Naive thymus-derived CD8-positive, alpha-beta T cell (primary cell): Measurements from ENCODE around the gene OR9A2. TPM values are rescaled to one million over a fixed set of nuclear protein-coding genes. Genes with fewer than 3 reads are reported as not detected.

Experiments used
- ATAC-seq, 2 donors: fragments of 150-1000 bp; cut with Tn5 transposase in 1 of 2; sonication (Bioruptor Pico), chemical (Tn5 transposase) in 1 of 2; 1 replicate in 1 of 2; 2 replicates in 1 of 2; pipeline ENCODE4 v1.10.0; 2021; ENCODE audit warnings: mild to moderate bottlenecking in 2 of 2, moderate library complexity in 2 of 2
- POLR2A ChIA-PET: fragments of 350-600 bp; sonication (Branson Sonifier 250); formaldehyde crosslinking; loops from one replicate; lab custom pipeline; 2021; ENCODE audit warnings: antibody characterized with exemption; lab: Charles Lee
- DNase-seq, 10 donors: peaks; one replicate each; pipeline versions ENCODE4 v3.0.0 to v3.0.0-alpha.2; 2020 to 2022
- H3K27ac Mint-ChIP-seq, 10 donors: one replicate each; pipeline ENCODE4 v1.8.0; 2020 to 2022; ENCODE audit warnings: mild to moderate bottlenecking in 10 of 10, mixed read lengths in 10 of 10, moderate library complexity in 4 of 10, inconsistent platforms in 1 of 10
- H3K27me3 Mint-ChIP-seq, 5 donors: one replicate each; pipeline ENCODE4 v1.8.0; 2021 to 2022; ENCODE audit warnings: mixed read lengths in 5 of 5
- H3K36me3 Mint-ChIP-seq, 3 donors: one replicate each; pipeline ENCODE4 v1.8.0; 2020 to 2022; ENCODE audit warnings: mixed read lengths in 3 of 3, mild to moderate bottlenecking in 2 of 3, inconsistent platforms in 1 of 3
- H3K4me1 Mint-ChIP-seq, 4 donors: one replicate each; pipeline ENCODE4 v1.8.0; 2021 to 2022; ENCODE audit warnings: mixed read lengths in 4 of 4
- H3K4me3 Mint-ChIP-seq, 10 donors: one replicate each; pipeline ENCODE4 v1.8.0; 2020 to 2022; ENCODE audit warnings: mild to moderate bottlenecking in 10 of 10, mixed read lengths in 10 of 10, moderate library complexity in 6 of 10, inconsistent platforms in 1 of 10
- H3K9me3 Mint-ChIP-seq, 9 donors: one replicate each; pipeline ENCODE4 v1.8.0; 2020 to 2022; ENCODE audit warnings: mixed read lengths in 9 of 9, mild to moderate bottlenecking in 3 of 9, inconsistent platforms in 1 of 9, moderate library complexity in 1 of 9
- polyA plus RNA-seq, 3 donors: library from polyadenylated mRNA; unstranded; fragments of 300-500 nt; fragmentation: Illumina TruSeq; gene quantifications; one replicate each; pipeline ENCODE4 v1.2.3, GENCODE V29; 2021
- total RNA-seq, 8 experiments: library from RNA in 2 of 8; stranded (reverse) in 2 of 8; gene quantifications; one replicate each; pipeline ENCODE4 v1.2.3 and lab custom pipeline; 2021 to 2026

The OR9A2 gene, protein sequence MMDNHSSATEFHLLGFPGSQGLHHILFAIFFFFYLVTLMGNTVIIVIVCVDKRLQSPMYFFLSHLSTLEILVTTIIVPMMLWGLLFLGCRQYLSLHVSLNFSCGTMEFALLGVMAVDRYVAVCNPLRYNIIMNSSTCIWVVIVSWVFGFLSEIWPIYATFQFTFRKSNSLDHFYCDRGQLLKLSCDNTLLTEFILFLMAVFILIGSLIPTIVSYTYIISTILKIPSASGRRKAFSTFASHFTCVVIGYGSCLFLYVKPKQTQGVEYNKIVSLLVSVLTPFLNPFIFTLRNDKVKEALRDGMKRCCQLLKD
- under 1 TPM in 1 of 2 experiments, not detected in 1; 0.38 TPM for total RNA-seq
- not detected for polyA plus RNA-seq
- 0 to 0.07 (median 0) reads per million in 6 experiments for total RNA-seq (lab: John Stamatoyannopoulos, UW)

DNA sequence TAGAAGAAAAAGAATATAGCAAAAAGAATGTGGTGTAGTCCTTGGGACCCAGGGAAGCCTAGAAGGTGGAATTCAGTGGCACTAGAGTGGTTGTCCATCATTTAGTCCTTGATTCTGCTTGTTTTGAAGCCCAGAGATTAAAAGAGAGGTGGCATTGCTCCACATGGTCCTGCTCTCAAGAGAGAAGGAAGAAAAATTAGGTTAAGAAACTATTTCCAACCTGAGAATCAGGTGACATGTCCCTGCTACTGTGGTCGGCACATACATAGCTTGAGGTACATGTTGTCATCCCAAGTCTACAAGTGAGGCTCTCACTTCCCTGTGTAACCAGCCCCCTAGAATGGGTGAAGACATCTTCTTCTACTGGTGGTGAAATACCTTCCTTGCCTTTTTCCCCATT lies at the start of gene OR9A2:
TSS of gene OR9A2 (minus strand) at position 101 of the 400 bp plus-strand sequence. CDS start at position 101, 0 bp downstream.
- no peaks in the 10 kb centered on the region for H3K36me3 Mint-ChIP-seq
- POLR2A ChIA-PET: no interaction called here
- ATAC-seq: no peak
- no peak within 1 kb of the TSS for H3K27ac Mint-ChIP-seq
- peaks cover 0 to 2% (median under 1%) of the 10 kb centered on the region in 4 donors for H3K4me1 Mint-ChIP-seq
- peaks cover 6 to 18% (median 13%) of the 10 kb centered on the region in 5 donors for H3K27me3 Mint-ChIP-seq
- no peak for DNase-seq
- no peaks in the 10 kb centered on the region for H3K9me3 Mint-ChIP-seq
- H3K4me3 Mint-ChIP-seq: no peak within 1 kb of the TSS

DNA sequence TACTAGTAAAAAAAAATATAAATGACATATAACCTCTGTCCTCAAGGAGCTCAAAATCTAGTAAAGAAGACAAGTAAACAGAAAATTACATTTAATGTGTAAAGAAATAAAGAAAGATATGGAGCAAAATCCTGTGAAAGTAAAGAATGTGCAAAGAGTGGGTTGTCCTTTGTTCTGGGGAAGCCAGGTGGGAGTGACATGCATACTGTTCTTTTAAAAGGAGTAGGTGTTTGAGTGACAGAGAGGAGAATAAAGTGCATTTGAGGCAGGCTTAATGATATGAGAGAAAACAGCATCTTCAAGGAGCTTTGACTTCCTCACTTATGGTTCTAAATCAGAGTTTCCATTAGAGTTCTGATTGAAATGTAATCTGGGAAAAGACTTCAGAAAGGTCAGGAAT lies 47.2 kb upstream of the OR9A2 start:
- DNase-seq: no peak
- Mint-ChIP-seq H3K4me1 (no peaks in the 10 kb centered on the region), H3K27ac (no peak overlapping the region), H3K9me3 (peaks cover 0 to 9% (median 0%) of the 10 kb centered on the region in 9 donors), H3K36me3 (peaks cover 2 to 8% (median 7%) of the 10 kb centered on the region in 3 donors), H3K4me3 (no peak overlapping the region), H3K27me3 (peaks cover 7 to 37% (median 18%) of the 10 kb centered on the region in 5 donors)
- POLR2A ChIA-PET: no interaction called here
- no peak for ATAC-seq

DNA sequence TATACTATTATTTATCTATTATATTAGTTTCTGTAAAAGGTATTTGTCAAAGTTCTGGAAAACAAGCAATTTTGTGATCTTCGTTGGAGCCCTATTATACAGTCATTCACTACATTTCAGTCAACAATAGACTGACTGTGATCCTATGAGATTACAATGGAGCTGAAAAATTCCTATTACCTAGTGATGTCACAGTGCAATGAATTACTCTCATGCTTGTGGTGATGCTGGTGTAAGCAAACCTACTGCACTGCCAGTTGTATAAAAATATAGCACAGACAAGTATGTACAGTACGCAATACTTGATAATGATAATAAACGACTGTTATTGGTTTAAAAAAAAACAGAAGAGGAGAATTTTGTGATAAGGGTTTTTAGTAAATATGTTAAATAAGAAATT lies 46.6 kb upstream of the OR9A2 start:
- Mint-ChIP-seq H3K9me3 (peaks cover 0 to 7% (median 0%) of the 10 kb centered on the region in 9 donors), H3K36me3 (peaks cover 2 to 7% (median 2%) of the 10 kb centered on the region in 3 donors), H3K27me3 (peaks cover 7 to 37% (median 18%) of the 10 kb centered on the region in 5 donors), H3K4me1 (no peaks in the 10 kb centered on the region), H3K27ac (no peak overlapping the region), H3K4me3 (no peak overlapping the region)
- ATAC-seq (no peak), DNase-seq (no peak)
- POLR2A ChIA-PET: no interaction called here

DNA sequence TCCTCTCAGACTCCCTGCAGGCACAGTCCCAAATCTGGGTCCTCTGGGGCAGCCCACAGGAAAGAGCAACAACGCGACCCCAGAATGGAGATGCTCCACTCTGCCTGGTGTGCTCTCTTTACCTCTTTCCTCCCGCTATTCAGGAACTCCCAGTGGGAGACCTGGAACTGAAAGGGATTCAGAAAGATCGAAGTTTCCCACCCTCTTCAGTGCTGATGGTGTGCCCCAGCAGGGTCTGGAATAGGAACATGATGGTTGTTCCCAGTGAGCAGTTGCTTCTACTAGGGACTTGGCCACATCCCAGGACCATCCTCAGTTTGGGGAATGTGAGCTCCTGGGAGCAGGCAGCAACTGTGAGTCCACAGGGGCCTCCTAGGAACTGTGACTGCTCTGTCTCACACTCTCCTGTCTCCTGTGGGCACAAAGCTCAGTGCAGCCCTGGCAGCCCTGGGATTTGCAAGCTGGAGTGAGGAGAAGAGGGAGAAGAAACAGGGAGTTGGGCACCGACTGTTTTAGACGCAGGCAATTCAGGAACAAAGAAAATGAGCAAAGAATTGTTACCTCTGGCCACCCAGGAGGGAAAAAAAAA lies 43.1 kb upstream of the OR9A2 start:
- no peak overlapping the region for H3K4me3 Mint-ChIP-seq
- ATAC-seq (no peak), DNase-seq (no peak)
- peaks cover 4 to 26% (median 15%) of the 10 kb centered on the region in 5 donors for H3K27me3 Mint-ChIP-seq
- POLR2A ChIA-PET: no interaction called here
- no peak overlapping the region for H3K27ac Mint-ChIP-seq
- H3K36me3 Mint-ChIP-seq: no peaks in the 10 kb centered on the region
- peaks cover 0 to 2% (median 0%) of the 10 kb centered on the region in 9 donors for H3K9me3 Mint-ChIP-seq
- H3K4me1 Mint-ChIP-seq: no peaks in the 10 kb centered on the region

DNA sequence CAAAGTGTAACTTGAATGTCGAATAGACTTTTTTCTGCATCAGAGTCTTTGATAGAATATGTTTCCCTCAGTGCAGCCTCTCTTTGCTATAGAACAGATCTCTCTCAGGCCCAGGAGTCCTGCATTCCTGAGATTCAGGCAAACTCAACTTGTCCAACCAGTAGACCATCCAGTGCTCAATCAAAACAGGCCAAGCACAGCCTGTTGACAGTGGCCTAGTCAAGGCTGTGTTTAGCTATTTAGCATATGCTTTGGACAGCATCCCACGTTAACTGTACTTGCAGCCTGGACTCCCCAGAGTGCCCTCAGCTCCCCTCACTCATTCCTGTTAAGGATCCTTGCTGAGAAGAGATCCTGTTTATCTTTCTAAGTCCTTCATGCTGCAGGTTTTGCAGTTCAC lies 41.5 kb upstream of the OR9A2 start:
- Mint-ChIP-seq H3K4me1 (no peaks in the 10 kb centered on the region), H3K36me3 (no peaks in the 10 kb centered on the region), H3K9me3 (peaks cover 0 to 2% (median 0%) of the 10 kb centered on the region in 9 donors), H3K27me3 (peaks cover 2 to 17% (median 14%) of the 10 kb centered on the region in 5 donors), H3K27ac (no peak overlapping the region), H3K4me3 (no peak overlapping the region)
- POLR2A ChIA-PET: no interaction called here
- DNase-seq: no peak
- ATAC-seq: no peak

DNA sequence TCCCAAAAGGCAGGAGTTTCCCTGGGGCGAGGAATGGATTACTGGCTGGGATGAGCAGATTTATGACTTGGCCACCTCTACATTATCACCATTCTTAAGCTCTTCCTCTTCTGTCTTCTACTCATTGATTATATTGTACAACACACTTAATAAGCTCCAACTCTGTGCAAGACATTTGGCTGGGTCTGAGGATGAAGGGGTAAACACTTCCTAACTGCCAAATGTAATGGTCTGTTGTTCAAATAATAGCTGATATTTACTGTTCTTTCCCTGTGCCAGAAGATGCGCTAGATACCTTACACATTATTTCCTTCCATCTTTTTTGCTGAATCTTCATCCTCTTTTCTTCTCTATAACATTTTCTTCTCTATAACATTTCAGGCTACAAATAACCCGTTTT lies 36.8 kb upstream of the OR9A2 start:
- H3K4me1 Mint-ChIP-seq: no peaks in the 10 kb centered on the region
- peaks cover 0 to 12% (median 2%) of the 10 kb centered on the region in 5 donors for H3K27me3 Mint-ChIP-seq
- no peak for ATAC-seq
- POLR2A ChIA-PET: no interaction called here
- no peak overlapping the region for H3K27ac Mint-ChIP-seq
- no peak overlapping the region for H3K4me3 Mint-ChIP-seq
- no peaks in the 10 kb centered on the region for H3K9me3 Mint-ChIP-seq
- H3K36me3 Mint-ChIP-seq: no peaks in the 10 kb centered on the region
- DNase-seq: no peak

DNA sequence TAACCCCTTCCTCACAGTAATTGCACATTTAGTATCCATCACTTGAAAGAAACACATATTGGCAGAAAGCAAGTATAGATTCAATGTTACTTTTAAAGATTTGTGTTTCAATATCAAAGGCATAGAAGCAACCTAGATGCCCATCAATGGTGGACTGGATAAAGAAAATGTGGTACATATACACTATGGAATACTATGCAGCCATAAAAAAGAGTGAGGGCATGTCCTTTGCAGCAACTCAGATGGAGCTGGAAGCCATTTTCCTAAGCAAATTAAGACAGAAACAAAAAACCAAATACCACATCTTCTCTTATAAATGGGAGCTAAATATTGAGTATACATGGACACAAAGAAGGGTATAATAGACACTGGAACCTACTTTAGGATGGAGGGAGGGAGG lies 28.8 kb upstream of the OR9A2 start:
- no peaks in the 10 kb centered on the region for H3K36me3 Mint-ChIP-seq
- ATAC-seq: no peak
- H3K4me1 Mint-ChIP-seq: peaks cover 0 to 1% (median 0%) of the 10 kb centered on the region in 4 donors
- POLR2A ChIA-PET: no interaction called here
- no peaks in the 10 kb centered on the region for H3K9me3 Mint-ChIP-seq
- no peak overlapping the region for H3K27ac Mint-ChIP-seq
- no peak for DNase-seq
- peaks cover 0 to 16% (median 3%) of the 10 kb centered on the region in 5 donors for H3K27me3 Mint-ChIP-seq
- H3K4me3 Mint-ChIP-seq: no peak overlapping the region

DNA sequence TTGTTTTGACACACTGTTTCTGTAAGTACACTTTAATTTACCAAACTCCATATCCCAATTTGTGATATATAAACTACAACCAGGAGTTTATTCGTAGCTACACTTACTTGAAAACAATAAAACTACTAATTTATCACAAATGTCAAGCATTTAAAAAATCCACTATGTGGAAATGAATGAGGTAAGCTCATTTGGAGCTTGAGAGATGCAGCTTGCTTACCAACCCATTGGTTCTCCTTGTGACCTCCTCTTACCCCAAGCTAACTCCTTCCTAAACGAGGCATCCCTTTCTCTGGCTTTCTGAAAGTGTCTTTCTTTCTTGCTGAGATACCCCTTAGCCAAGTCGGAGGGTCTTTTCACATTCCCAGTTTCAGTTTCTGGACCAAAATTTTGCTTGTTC lies 27.7 kb upstream of the OR9A2 start:
- H3K27ac Mint-ChIP-seq: no peak overlapping the region
- no peak overlapping the region for H3K4me3 Mint-ChIP-seq
- H3K9me3 Mint-ChIP-seq: no peaks in the 10 kb centered on the region
- peaks cover 0 to 16% (median 3%) of the 10 kb centered on the region in 5 donors for H3K27me3 Mint-ChIP-seq
- peaks cover 0 to 5% (median 0%) of the 10 kb centered on the region in 4 donors for H3K4me1 Mint-ChIP-seq
- ATAC-seq (no peak), DNase-seq (no peak)
- no peaks in the 10 kb centered on the region for H3K36me3 Mint-ChIP-seq
- POLR2A ChIA-PET: no interaction called here

DNA sequence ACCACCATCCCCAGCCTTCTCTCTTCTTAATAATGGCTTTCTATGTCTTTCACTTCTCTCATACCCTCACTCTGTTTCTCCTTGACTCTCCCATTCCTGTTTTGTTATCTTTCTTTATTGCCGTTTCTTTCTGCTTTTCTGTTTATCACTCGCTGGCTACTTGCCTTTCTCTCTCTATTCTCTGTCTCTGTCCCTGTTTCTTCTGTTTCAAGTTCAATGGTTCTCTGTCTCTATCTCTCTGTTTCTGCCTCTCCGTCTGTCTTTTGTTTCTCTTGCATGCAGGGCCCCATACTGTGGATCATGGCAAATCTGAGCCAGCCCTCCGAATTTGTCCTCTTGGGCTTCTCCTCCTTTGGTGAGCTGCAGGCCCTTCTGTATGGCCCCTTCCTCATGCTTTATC lies 25.1 kb upstream of the OR9A2 start, which contains the start of gene OR6V1:
TSS of gene OR6V1 (plus strand) at position 301 of the 400 bp plus-strand sequence. CDS start at position 301, 0 bp downstream.
- Mint-ChIP-seq H3K4me1 (peaks cover 0 to 18% (median 0%) of the 10 kb centered on the region in 4 donors), H3K4me3 (no peak within 1 kb of the TSS), H3K9me3 (no peaks in the 10 kb centered on the region), H3K27me3 (peaks cover 0 to 16% (median 3%) of the 10 kb centered on the region in 5 donors), H3K36me3 (no peaks in the 10 kb centered on the region), H3K27ac (peak within 1 kb of the TSS in 1 of 10 donors; percentile 21)
- ATAC-seq (no peak), DNase-seq (no peak)
- POLR2A ChIA-PET: no interaction called here

DNA sequence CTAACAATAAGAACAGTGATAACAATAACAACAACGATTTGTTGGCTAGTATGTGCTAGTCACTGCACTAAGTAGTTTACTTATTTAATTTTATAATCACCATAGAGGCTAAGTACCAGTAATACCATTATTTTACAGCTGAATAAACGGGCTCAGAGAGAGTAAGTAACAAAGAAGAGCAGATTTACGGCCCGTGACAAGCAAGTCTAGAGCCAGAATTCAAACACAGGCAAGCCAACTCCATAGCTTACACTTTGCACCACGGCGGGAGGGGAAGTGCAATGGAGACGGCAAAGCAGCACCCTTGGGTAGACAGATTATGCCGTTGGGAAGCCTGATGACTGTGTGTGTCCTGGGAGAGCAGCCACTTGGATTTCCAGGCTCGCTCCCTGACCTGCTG lies 24.0 kb upstream of the OR9A2 start:
- POLR2A ChIA-PET: no interaction called here
- Mint-ChIP-seq H3K36me3 (no peaks in the 10 kb centered on the region), H3K9me3 (no peaks in the 10 kb centered on the region), H3K4me1 (peaks cover 0 to 24% (median 0%) of the 10 kb centered on the region in 4 donors), H3K27ac (no peak overlapping the region), H3K27me3 (peaks cover 0 to 16% (median 1%) of the 10 kb centered on the region in 5 donors), H3K4me3 (no peak overlapping the region)
- DNase-seq (no peak), ATAC-seq (no peak)

DNA sequence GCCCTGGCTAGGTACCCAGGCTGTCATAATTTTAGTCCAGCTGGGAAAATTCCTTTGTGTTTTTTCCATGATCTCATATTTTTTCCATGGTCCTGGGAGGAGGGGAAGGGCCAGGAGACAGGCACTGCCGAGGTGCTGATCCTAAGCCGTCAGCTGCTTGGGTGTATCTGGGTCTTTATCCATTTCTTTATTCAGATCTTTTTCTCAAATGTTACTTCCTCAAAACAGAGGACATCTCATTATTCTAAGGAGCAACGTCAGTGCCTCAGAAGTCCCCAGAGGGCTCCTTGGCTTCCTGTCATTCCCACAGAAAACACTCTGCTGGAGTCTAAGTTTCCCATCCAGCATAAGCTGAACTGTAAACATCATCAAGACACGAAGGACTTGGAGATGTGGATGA lies 22.4 kb upstream of the OR9A2 start:
- Mint-ChIP-seq H3K27me3 (peaks cover 0 to 16% (median 2%) of the 10 kb centered on the region in 5 donors), H3K4me1 (peaks cover 0 to 24% (median 0%) of the 10 kb centered on the region in 4 donors), H3K27ac (no peak overlapping the region), H3K9me3 (no peaks in the 10 kb centered on the region), H3K36me3 (no peaks in the 10 kb centered on the region), H3K4me3 (no peak overlapping the region)
- no peak for ATAC-seq
- DNase-seq: no peak
- POLR2A ChIA-PET: no interaction called here

DNA sequence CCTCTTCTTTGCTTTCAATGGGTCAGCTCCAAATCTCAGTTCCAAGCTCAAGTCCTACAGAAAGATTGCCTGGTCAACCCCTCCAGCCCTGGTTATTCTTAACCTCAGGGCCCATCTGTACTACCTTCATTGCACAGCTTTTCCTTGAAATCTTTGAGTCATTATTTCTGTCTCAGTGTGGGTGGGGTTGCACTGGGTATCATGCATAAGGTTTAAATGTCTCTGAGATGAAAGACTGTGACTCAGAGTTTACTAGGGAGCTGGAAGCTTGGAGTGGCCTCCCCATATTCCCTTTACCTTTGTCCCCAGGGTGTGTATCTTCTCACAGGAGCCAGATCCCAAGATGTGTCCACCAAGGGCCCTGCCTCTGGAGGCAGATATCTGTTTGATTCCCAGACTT lies 21.9 kb upstream of the OR9A2 start:
- Mint-ChIP-seq H3K27me3 (peaks cover 0 to 16% (median 2%) of the 10 kb centered on the region in 5 donors), H3K4me3 (no peak overlapping the region), H3K4me1 (peaks cover 0 to 24% (median 0%) of the 10 kb centered on the region in 4 donors), H3K36me3 (no peaks in the 10 kb centered on the region), H3K9me3 (no peaks in the 10 kb centered on the region), H3K27ac (no peak overlapping the region)
- DNase-seq: no peak
- ATAC-seq: no peak
- POLR2A ChIA-PET: no interaction called here

DNA sequence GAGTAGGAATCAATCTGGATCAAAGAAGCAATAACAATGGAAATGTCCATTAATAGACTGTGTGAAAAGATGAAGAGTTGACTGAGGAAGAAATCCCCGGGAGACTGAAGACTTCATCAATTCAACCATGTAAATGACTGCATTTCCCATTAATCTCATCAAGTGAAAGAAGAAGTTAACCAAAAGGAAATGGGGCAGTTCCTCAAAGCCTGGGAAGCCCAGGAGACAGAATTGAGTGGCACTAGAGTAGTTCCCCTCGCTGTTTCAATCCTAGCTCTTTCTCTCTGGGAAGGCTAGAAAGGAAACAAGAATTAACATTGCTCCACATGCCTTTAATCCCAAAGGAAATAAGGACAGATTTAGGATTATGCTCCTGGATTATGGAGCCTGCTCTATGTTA lies 20.4 kb upstream of the OR9A2 start:
- ATAC-seq: no peak
- H3K27me3 Mint-ChIP-seq: peaks cover 2 to 13% (median 3%) of the 10 kb centered on the region in 5 donors
- DNase-seq: no peak

More for the DNA sequence above, 20.4 kb upstream of the OR9A2 start:
- H3K36me3 Mint-ChIP-seq: no peaks in the 10 kb centered on the region
- no peak overlapping the region for H3K27ac Mint-ChIP-seq
- H3K9me3 Mint-ChIP-seq: no peaks in the 10 kb centered on the region
- peaks cover 0 to 24% (median 0%) of the 10 kb centered on the region in 4 donors for H3K4me1 Mint-ChIP-seq
- H3K4me3 Mint-ChIP-seq: no peak overlapping the region
- POLR2A ChIA-PET: no interaction called here
